ENCODE data around the gene WAC. TPM values are rescaled to one million over a fixed set of nuclear protein-coding genes. Genes with fewer than 3 reads are reported as not detected.
"Not testable (repeated sequence)": the region's sequence is repeated elsewhere in the genome, so short reads cannot be mapped to it uniquely, and the experiment has no call there.

The WAC gene
- total RNA-seq, 2 donors from 2014 or later, result 43.8 to 58.3 TPM

- H3K36me3 ChIP-seq (replicated peaks in 1 of 2; ENCODE audit: insufficient read depth in 1 of 2, low read depth in 2 of 2), result no peaks in the 10 kb centered on the region
- no peak for ATAC-seq
- no peak for DNase-seq
- no peaks in the 10 kb centered on the region for H3K9me3 ChIP-seq
- H3K4me1 ChIP-seq, result no peaks in the 10 kb centered on the region
- 92 to 96% methylated on average over 3 of the region's 3 CpGs for WGBS, 2 donors
- no peak overlapping the region for H3K27ac ChIP-seq
- no peak overlapping the region for H3K4me3 ChIP-seq
- no peaks in the 10 kb centered on the region for H3K27me3 ChIP-seq
- intact Hi-C loops (cut with DNase I), result no loop called here
- TF ChIP-seq POLR2A (IDR thresholded peaks at IDR 0.05), result no peak
- TF ChIP-seq CTCF (IDR thresholded peaks at IDR 0.05), result no peak
Observed at GRCh38 chr10:28520346-28520745, 12.6 kb upstream of the WAC start.

- H3K27ac ChIP-seq; ATAC-seq; H3K27me3 ChIP-seq; intact Hi-C loops (cut with DNase I); DNase-seq; H3K4me3 ChIP-seq; H3K4me1 ChIP-seq; H3K36me3 ChIP-seq (replicated peaks in 1 of 2; ENCODE audit: insufficient read depth in 1 of 2, low read depth in 2 of 2); H3K9me3 ChIP-seq: not testable (repeated sequence)
- 99 to 100% methylated on average over 4 of the region's 4 CpGs for WGBS, 2 donors
Observed at GRCh38 chr10:28520828-28521227, 12.1 kb upstream of the WAC start.

GRCh38 chr10:28521961-28522360, 11.0 kb upstream of the WAC start:
- intact Hi-C loops (cut with DNase I); H3K27me3 ChIP-seq; H3K27ac ChIP-seq; DNase-seq; H3K9me3 ChIP-seq; H3K36me3 ChIP-seq (replicated peaks in 1 of 2; ENCODE audit: insufficient read depth in 1 of 2, low read depth in 2 of 2); ATAC-seq; H3K4me1 ChIP-seq; H3K4me3 ChIP-seq: not testable (repeated sequence)
- 94 to 98% methylated on average over 7 to 11 of the region's 11 CpGs for WGBS, 2 donors

- H3K27me3 ChIP-seq, result no peaks in the 10 kb centered on the region
- H3K9me3 ChIP-seq, result no peaks in the 10 kb centered on the region
- TF ChIP-seq POLR2A (IDR thresholded peaks at IDR 0.05), result no peak
- ATAC-seq (no peak), DNase-seq (no peak)
- H3K4me1 ChIP-seq, result no peaks in the 10 kb centered on the region
- H3K27ac ChIP-seq, result no peak overlapping the region
- WGBS, 2 donors, result 95 to 100% methylated on average over 2 of the region's 2 CpGs
- intact Hi-C loops (cut with DNase I), result no loop called here
- H3K36me3 ChIP-seq (replicated peaks in 1 of 2; ENCODE audit: insufficient read depth in 1 of 2, low read depth in 2 of 2), result no peaks in the 10 kb centered on the region
- no peak overlapping the region for H3K4me3 ChIP-seq
Observed at GRCh38 chr10:28523725-28524252, 9.1 kb upstream of the WAC start.

- Histone ChIP-seq H3K27ac (no peak overlapping the region), H3K36me3 (replicated peaks in 1 of 2; ENCODE audit: insufficient read depth in 1 of 2, low read depth in 2 of 2) (peaks cover 0 to 3% of the 10 kb centered on the region in 2 donors), H3K9me3 (no peaks in the 10 kb centered on the region), H3K4me3 (no peak overlapping the region), H3K27me3 (no peaks in the 10 kb centered on the region), H3K4me1 (peaks cover 31% of the 10 kb centered on the region)
- ATAC-seq (no peak), DNase-seq (no peak)
- 66 to 81% methylated on average over 3 of the region's 3 CpGs for WGBS, 2 donors
- intact Hi-C loops (cut with DNase I), result no loop called here
- no peak for TF ChIP-seq POLR2A (IDR thresholded peaks at IDR 0.05)
- TF ChIP-seq CTCF (IDR thresholded peaks at IDR 0.05), result no peak
Observed at GRCh38 chr10:28530751-28531150, 2.2 kb upstream of the WAC start.

- no peak for TF ChIP-seq CTCF (IDR thresholded peaks at IDR 0.05)
- TF ChIP-seq POLR2A (IDR thresholded peaks at IDR 0.05), result no peak
- ATAC-seq (no peak), DNase-seq (no peak)
- intact Hi-C loops (cut with DNase I), result no loop called here
- Histone ChIP-seq H3K27me3 (no peaks in the 10 kb centered on the region), H3K4me3 (peak overlapping the region; percentile 92 to 98), H3K9me3 (no peaks in the 10 kb centered on the region), H3K36me3 (replicated peaks in 1 of 2; ENCODE audit: insufficient read depth in 1 of 2, low read depth in 2 of 2) (peaks cover 11 to 20% of the 10 kb centered on the region in 2 donors), H3K27ac (peak overlapping the region; percentile 96 to 100 (median 98)), H3K4me1 (peaks cover 42% of the 10 kb centered on the region)
- WGBS, 2 donors, result 0% methylated on average over 44 of the region's 52 CpGs; no CpG with 5 or more reads in 1 of the 2 donors
Observed at GRCh38 chr10:28533186-28533564, 257 bp downstream of the WAC start.

All from body of pancreas (tissue), 4 donors.